IPS DF 19.7 (cell line): ENCODE data around the gene TOMM40.

ENCODE experiments used
- DNase-seq: peaks from one replicate; pipeline ENCODE4 v3.0.0-alpha.2; 2013; ENCODE audit warnings: low read depth, low spot score

The TOMM40 gene

GRCh38 chr19:44927746-44928145, 36.7 kb downstream of the TOMM40 start:
- no peak for DNase-seq

- DNase-seq, result no peak
Measured at GRCh38 chr19:44930088-44930487, 39.0 kb downstream of the TOMM40 start.

GRCh38 chr19:44931541-44931940, 40.5 kb downstream of the TOMM40 start:
- DNase-seq, result no peak

GRCh38 chr19:44939668-44940067, 48.6 kb downstream of the TOMM40 start:
- no peak for DNase-seq

GRCh38 chr19:44942067-44942571, 51.1 kb downstream of the TOMM40 start, which contains the start of gene APOC4:
TSS of gene APOC4 (plus strand) at chr19:44942237. CDS start at chr19:44942278, 41 bp downstream.
- DNase-seq, result no peak

- no peak for DNase-seq
Measured at GRCh38 chr19:44943801-44944249, 52.8 kb downstream of the TOMM40 start.

GRCh38 chr19:44947041-44947581, 56.1 kb downstream of the TOMM40 start:
- no peak for DNase-seq

GRCh38 chr19:44948237-44948636, 57.2 kb downstream of the TOMM40 start:
- no peak for DNase-seq

- DNase-seq, result no peak
Measured at GRCh38 chr19:44948763-44949374, 57.8 kb downstream of the TOMM40 start.

- DNase-seq, result no peak
Measured at GRCh38 chr19:44949550-44949949, 58.5 kb downstream of the TOMM40 start.

- DNase-seq, result no peak
Measured at GRCh38 chr19:44951179-44952159, 60.4 kb downstream of the TOMM40 start.
